IPS-18c (cell line): ENCODE results near the gene ATP6V1C2.

Source experiments
- H3K4me3 ChIP-seq: 2 replicates; pipeline ENCODE4 v1.7.0; 2013; ENCODE audit warnings: low read depth, mild to moderate bottlenecking, low read length, moderate library complexity; ENCODE audit not compliant: insufficient read depth
- H3K9me3 ChIP-seq: one replicate; pipeline ENCODE4 v1.6.1; 2013; ENCODE audit warnings: mild to moderate bottlenecking, low read length, moderate library complexity; ENCODE audit not compliant: control insufficient read depth, insufficient read depth

ATP6V1C2 gene

GRCh38 chr2:10717628-10718027, 3.8 kb upstream of the ATP6V1C2 start:
- H3K9me3 ChIP-seq: no peaks in the 10 kb centered on the region
- H3K4me3 ChIP-seq: no peak overlapping the region

- H3K4me3 ChIP-seq: no peak overlapping the region
- no peaks in the 10 kb centered on the region for H3K9me3 ChIP-seq
These were observed 1.1 kb upstream of the ATP6V1C2 start for GRCh38 chr2:10720306-10720705.

- Histone ChIP-seq H3K4me3 (peak overlapping the region; percentile 65), H3K9me3 (no peaks in the 10 kb centered on the region)
These were observed 459 bp upstream of the ATP6V1C2 start for GRCh38 chr2:10720947-10721395.

- H3K9me3 ChIP-seq: no peaks in the 10 kb centered on the region
- peak overlapping the region; percentile 65; the same call in 1 of the 2 replicates for H3K4me3 ChIP-seq
These were observed 909 bp downstream of the ATP6V1C2 start for GRCh38 chr2:10722252-10722825.

GRCh38 chr2:10732924-10733565, 11.6 kb downstream of the ATP6V1C2 start:
- Histone ChIP-seq H3K4me3 (no peak overlapping the region), H3K9me3 (no peaks in the 10 kb centered on the region)

- Histone ChIP-seq H3K9me3 (no peaks in the 10 kb centered on the region), H3K4me3 (no peak overlapping the region)
These were observed 12.1 kb downstream of the ATP6V1C2 start for GRCh38 chr2:10733566-10733925.

- no peak overlapping the region for H3K4me3 ChIP-seq
These were observed 12.6 kb downstream of the ATP6V1C2 start for GRCh38 chr2:10733980-10734379.

GRCh38 chr2:10738192-10738591, 16.8 kb downstream of the ATP6V1C2 start:
- Histone ChIP-seq H3K9me3 (no peaks in the 10 kb centered on the region), H3K4me3 (no peak overlapping the region)

More at GRCh38 chr2:10733980-10734379, 12.6 kb downstream of the ATP6V1C2 start:
- H3K9me3 ChIP-seq: no peaks in the 10 kb centered on the region

GRCh38 chr2:10740226-10740625, 18.8 kb downstream of the ATP6V1C2 start:
- Histone ChIP-seq H3K4me3 (no peak overlapping the region), H3K9me3 (no peaks in the 10 kb centered on the region)

GRCh38 chr2:10741139-10741538, 19.7 kb downstream of the ATP6V1C2 start:
- H3K9me3 ChIP-seq: no peaks in the 10 kb centered on the region
- no peak overlapping the region for H3K4me3 ChIP-seq

- Histone ChIP-seq H3K9me3 (no peaks in the 10 kb centered on the region), H3K4me3 (no peak overlapping the region)
These were observed 21.2 kb downstream of the ATP6V1C2 start for GRCh38 chr2:10742666-10743065.

GRCh38 chr2:10750610-10751009, 29.2 kb downstream of the ATP6V1C2 start:
- H3K9me3 ChIP-seq: no peaks in the 10 kb centered on the region
- H3K4me3 ChIP-seq: no peak overlapping the region

- Histone ChIP-seq H3K9me3 (no peaks in the 10 kb centered on the region), H3K4me3 (no peak overlapping the region)
These were observed 30.8 kb downstream of the ATP6V1C2 start for GRCh38 chr2:10752236-10752635.

GRCh38 chr2:10753156-10753555, 31.7 kb downstream of the ATP6V1C2 start:
- H3K9me3 ChIP-seq: no peaks in the 10 kb centered on the region
- H3K4me3 ChIP-seq: no peak overlapping the region

- H3K9me3 ChIP-seq: no peaks in the 10 kb centered on the region
- no peak overlapping the region for H3K4me3 ChIP-seq
These were observed 32.4 kb downstream of the ATP6V1C2 start for GRCh38 chr2:10753876-10754275.

- Histone ChIP-seq H3K4me3 (no peak overlapping the region), H3K9me3 (no peaks in the 10 kb centered on the region)
These were observed 34.2 kb downstream of the ATP6V1C2 start for GRCh38 chr2:10755621-10756020.

- Histone ChIP-seq H3K4me3 (no peak overlapping the region), H3K9me3 (no peaks in the 10 kb centered on the region)
These were observed 36.4 kb downstream of the ATP6V1C2 start for GRCh38 chr2:10757814-10758286.

- Histone ChIP-seq H3K4me3 (no peak overlapping the region), H3K9me3 (no peaks in the 10 kb centered on the region)
These were observed 37.8 kb downstream of the ATP6V1C2 start for GRCh38 chr2:10759151-10759714.
